GM23338 (cell line): ENCODE data around the gene PDE6A.

Experiments
- CREB1 ChIP-seq: fragments of 250-450 bp; sonication (Bioruptor Pico); IDR thresholded peaks from 2 replicates; pipeline ENCODE4 v1.5.0; 2020; ENCODE audit warnings: low read depth, mild to moderate bottlenecking, moderate library complexity
- CTCF ChIP-seq, 2 experiments: fragments of 200-600 bp in 1 of 2; sonication (generic) in 1 of 2; conservative IDR thresholded peaks; 2 replicates each; pipeline versions ENCODE4 v1.5.1 to v1.6.1; 2016 to 2017; ENCODE audit warnings: antibody characterized with exemption in 2 of 2, low read depth in 2 of 2, mild to moderate bottlenecking in 2 of 2, moderate library complexity in 1 of 2
- ETS1 ChIP-seq: IDR thresholded peaks from 2 replicates; pipeline ENCODE4 v1.6.1; 2016; ENCODE audit warnings: antibody characterized with exemption
- EZH2 ChIP-seq: fragments of 200-600 bp; sonication (generic); IDR thresholded peaks from one replicate; pipeline ENCODE4 v1.8.0; 2017; ENCODE audit warnings: antibody characterized with exemption, mild to moderate bottlenecking, low read depth; ENCODE audit not compliant: unreplicated experiment
- EZH2phosphoT487 ChIP-seq: fragments of 200-600 bp; sonication (generic); IDR thresholded peaks from one replicate; pipeline ENCODE4 v1.8.1; 2018; ENCODE audit warnings: antibody characterized with exemption; ENCODE audit not compliant: unreplicated experiment
- POLR2AphosphoS5 ChIP-seq: IDR thresholded peaks from 2 replicates; pipeline ENCODE4 v1.6.1; 2016; ENCODE audit warnings: antibody characterized with exemption, low read depth
- REST ChIP-seq: IDR thresholded peaks from one replicate; pipeline ENCODE4 v1.6.1; 2018; ENCODE audit warnings: antibody characterized with exemption; ENCODE audit not compliant: unreplicated experiment

- no peak for TF ChIP-seq ETS1
- TF ChIP-seq CTCF (conservative IDR thresholded peaks at IDR 0.05; ENCODE audit: low read depth in 2 of 2): no peak
- no peak for TF ChIP-seq EZH2
- no peak for TF ChIP-seq POLR2AphosphoS5
- no peak for TF ChIP-seq CREB1 (CRISPR knock-in tag)
- TF ChIP-seq EZH2phosphoT487: no peak
- no peak for TF ChIP-seq REST
These were observed 48.9 kb downstream of the PDE6A start for GRCh38 chr5:149895416-149896345.
